ENCODE results near the gene FXR1.

The FXR1 gene

GRCh38 chr3:181007262-181007661 is 94.8 kb downstream of the FXR1 start:
- Histone ChIP-seq H3K27ac (ENCODE audit: low read depth, low read length) (no peak overlapping the region), H3K36me3 (ENCODE audit: control insufficient read depth, insufficient read depth, low read length) (no peaks in the 10 kb centered on the region), H3K4me3 (ENCODE audit: low read depth, low read length) (no peak overlapping the region), H3K27me3 (ENCODE audit: control insufficient read depth, insufficient read depth, low read length) (no peaks in the 10 kb centered on the region), H3K9ac (ENCODE audit: low read length) (no peak overlapping the region), H3K4me1 (ENCODE audit: control insufficient read depth, insufficient read depth, low read length) (peaks cover 13% of the 10 kb centered on the region; the same call in 1 of the 2 replicates), H3K9me3 (ENCODE audit: control insufficient read depth, insufficient read depth, low read depth, low read length) (no peaks in the 10 kb centered on the region)

GRCh38 chr3:181008796-181009195 is 96.3 kb downstream of the FXR1 start:
- Histone ChIP-seq H3K27ac (ENCODE audit: low read depth, low read length) (no peak overlapping the region), H3K9me3 (ENCODE audit: control insufficient read depth, insufficient read depth, low read depth, low read length) (no peaks in the 10 kb centered on the region), H3K4me1 (ENCODE audit: control insufficient read depth, insufficient read depth, low read length) (peaks cover 13% of the 10 kb centered on the region; the same call in 1 of the 2 replicates)

DNA sequence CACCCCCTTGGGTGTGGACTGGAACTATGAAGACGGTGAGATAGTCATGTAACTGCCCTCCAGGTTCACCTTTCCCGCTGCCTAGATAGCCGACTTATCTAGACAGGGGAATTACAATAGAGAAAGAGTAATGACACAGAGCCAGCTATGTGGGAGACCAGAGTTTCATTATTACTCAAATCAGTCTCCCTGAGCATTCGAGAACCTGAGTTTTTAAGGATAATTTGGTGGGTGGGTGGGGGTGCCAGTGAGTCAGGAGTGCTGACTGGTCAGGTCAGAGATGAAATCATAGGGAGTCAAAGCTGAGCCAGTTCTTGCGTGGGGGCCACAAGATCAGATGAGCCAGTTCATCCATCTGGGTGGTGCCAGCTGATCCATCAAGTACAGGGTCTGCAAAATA is 96.8 kb downstream of the FXR1 start:
- Histone ChIP-seq H3K36me3 (ENCODE audit: control insufficient read depth, insufficient read depth, low read length) (no peaks in the 10 kb centered on the region), H3K27ac (ENCODE audit: low read depth, low read length) (no peak overlapping the region), H3K9ac (ENCODE audit: low read length) (no peak overlapping the region), H3K9me3 (ENCODE audit: control insufficient read depth, insufficient read depth, low read depth, low read length) (no peaks in the 10 kb centered on the region), H3K4me1 (ENCODE audit: control insufficient read depth, insufficient read depth, low read length) (peaks cover 11% of the 10 kb centered on the region; the same call in 1 of the 2 replicates), H3K27me3 (ENCODE audit: control insufficient read depth, insufficient read depth, low read length) (no peaks in the 10 kb centered on the region), H3K4me3 (ENCODE audit: low read depth, low read length) (no peak overlapping the region)

More at GRCh38 chr3:181008796-181009195, 96.3 kb downstream of the FXR1 start:
- Histone ChIP-seq H3K4me3 (ENCODE audit: low read depth, low read length) (no peak overlapping the region), H3K9ac (ENCODE audit: low read length) (no peak overlapping the region), H3K27me3 (ENCODE audit: control insufficient read depth, insufficient read depth, low read length) (no peaks in the 10 kb centered on the region), H3K36me3 (ENCODE audit: control insufficient read depth, insufficient read depth, low read length) (no peaks in the 10 kb centered on the region)

DNA sequence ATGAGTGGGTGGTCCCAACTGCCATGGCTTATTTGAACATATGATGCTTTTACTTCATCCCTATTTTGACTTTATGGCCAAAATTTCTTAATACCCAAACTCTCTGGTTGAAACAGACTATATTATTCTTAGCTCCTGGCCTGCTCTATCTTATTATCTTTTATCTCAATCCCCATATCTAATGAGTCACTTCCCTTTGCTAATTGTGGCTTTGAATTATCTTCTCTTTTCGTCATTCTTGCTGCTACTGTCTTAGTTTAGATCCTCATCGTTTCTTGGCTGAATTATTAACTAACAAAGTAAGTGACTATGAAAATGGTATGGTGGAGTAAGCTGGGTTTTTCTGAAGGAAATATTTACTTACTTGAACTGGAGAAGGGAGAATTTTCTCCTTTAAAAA is 105.2 kb downstream of the FXR1 start:
- Histone ChIP-seq H3K36me3 (ENCODE audit: control insufficient read depth, insufficient read depth, low read length) (no peaks in the 10 kb centered on the region), H3K27me3 (ENCODE audit: control insufficient read depth, insufficient read depth, low read length) (no peaks in the 10 kb centered on the region), H3K27ac (ENCODE audit: low read depth, low read length) (no peak overlapping the region), H3K9me3 (ENCODE audit: control insufficient read depth, insufficient read depth, low read depth, low read length) (no peaks in the 10 kb centered on the region), H3K4me1 (ENCODE audit: control insufficient read depth, insufficient read depth, low read length) (no peaks in the 10 kb centered on the region), H3K9ac (ENCODE audit: low read length) (no peak overlapping the region), H3K4me3 (ENCODE audit: low read depth, low read length) (no peak overlapping the region)

- Histone ChIP-seq H3K4me3 (ENCODE audit: low read depth, low read length) (no peak overlapping the region), H3K9ac (ENCODE audit: low read length) (no peak overlapping the region), H3K9me3 (ENCODE audit: control insufficient read depth, insufficient read depth, low read depth, low read length) (peaks cover 7% of the 10 kb centered on the region; the same call in 1 of the 2 replicates), H3K27ac (ENCODE audit: low read depth, low read length) (no peak overlapping the region), H3K36me3 (ENCODE audit: control insufficient read depth, insufficient read depth, low read length) (no peaks in the 10 kb centered on the region), H3K27me3 (ENCODE audit: control insufficient read depth, insufficient read depth, low read length) (no peaks in the 10 kb centered on the region), H3K4me1 (ENCODE audit: control insufficient read depth, insufficient read depth, low read length) (no peaks in the 10 kb centered on the region)
Observed at GRCh38 chr3:181025204-181025603, 112.7 kb downstream of the FXR1 start.

GRCh38 chr3:181030948-181031347 is 118.5 kb downstream of the FXR1 start:
- no peak overlapping the region for H3K27ac ChIP-seq (ENCODE audit: low read depth, low read length)
- no peaks in the 10 kb centered on the region for H3K36me3 ChIP-seq (ENCODE audit: control insufficient read depth, insufficient read depth, low read length)
- no peak overlapping the region for H3K9ac ChIP-seq (ENCODE audit: low read length)
- H3K27me3 ChIP-seq (ENCODE audit: control insufficient read depth, insufficient read depth, low read length), result no peaks in the 10 kb centered on the region
- H3K9me3 ChIP-seq (ENCODE audit: control insufficient read depth, insufficient read depth, low read depth, low read length), result no peaks in the 10 kb centered on the region
- H3K4me3 ChIP-seq (ENCODE audit: low read depth, low read length), result no peak overlapping the region
- no peaks in the 10 kb centered on the region for H3K4me1 ChIP-seq (ENCODE audit: control insufficient read depth, insufficient read depth, low read length)

Measured in HUES6 (cell line).